GM18499 (cell line): ENCODE results near the gene FMN2.
"Not testable (repeated sequence)": the region's sequence is repeated elsewhere in the genome, so short reads cannot be mapped to it uniquely, and the experiment has no call there.

ENCODE experiments used
- ATAC-seq: cut with Tn5 transposase; IDR thresholded peaks from one replicate; pipeline ENCODE4 v1.9.1; 2021; ENCODE audit warnings: moderate number of reproducible peaks; ENCODE audit not compliant: insufficient read depth, unreplicated experiment

Gene FMN2

DNA sequence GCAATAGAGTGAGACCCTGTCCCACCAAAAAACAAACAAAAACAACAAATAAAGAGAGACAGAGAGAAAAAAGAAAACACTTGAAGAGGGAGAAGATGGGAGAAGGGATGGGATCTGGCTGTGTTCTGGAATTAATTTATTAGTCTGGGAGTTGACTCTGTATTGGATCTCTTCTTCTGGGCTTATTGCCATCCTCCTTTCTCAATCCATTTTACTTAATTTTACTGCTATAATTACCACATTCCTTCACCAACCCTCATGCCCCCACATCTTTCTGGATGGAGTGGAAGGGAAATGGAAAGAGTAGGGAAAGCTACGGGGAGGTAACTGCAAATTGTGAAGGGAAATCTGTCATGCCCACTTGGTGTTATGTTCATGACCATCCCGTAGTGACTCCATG lies 42.9 kb downstream of the FMN2 start:
- no peak for ATAC-seq

DNA sequence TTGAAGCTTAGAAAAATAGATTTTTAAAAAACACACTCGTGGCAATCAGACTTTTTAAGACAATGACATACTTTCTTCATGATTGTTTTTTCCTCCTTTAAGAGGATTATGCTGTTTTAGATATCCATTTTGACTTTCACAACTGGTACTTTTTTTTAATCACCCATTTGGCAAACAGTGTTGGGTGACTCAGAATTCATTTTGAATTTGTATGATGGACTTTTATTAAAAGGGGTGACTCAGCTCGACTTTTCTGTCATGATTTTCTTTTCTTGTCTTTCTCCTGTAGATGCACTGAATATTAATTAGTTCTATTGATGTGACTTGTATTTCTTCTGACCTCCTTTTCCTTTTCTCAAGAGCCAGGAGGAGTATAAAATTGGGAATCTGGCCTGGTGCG lies 44.7 kb downstream of the FMN2 start:
- no peak for ATAC-seq

DNA sequence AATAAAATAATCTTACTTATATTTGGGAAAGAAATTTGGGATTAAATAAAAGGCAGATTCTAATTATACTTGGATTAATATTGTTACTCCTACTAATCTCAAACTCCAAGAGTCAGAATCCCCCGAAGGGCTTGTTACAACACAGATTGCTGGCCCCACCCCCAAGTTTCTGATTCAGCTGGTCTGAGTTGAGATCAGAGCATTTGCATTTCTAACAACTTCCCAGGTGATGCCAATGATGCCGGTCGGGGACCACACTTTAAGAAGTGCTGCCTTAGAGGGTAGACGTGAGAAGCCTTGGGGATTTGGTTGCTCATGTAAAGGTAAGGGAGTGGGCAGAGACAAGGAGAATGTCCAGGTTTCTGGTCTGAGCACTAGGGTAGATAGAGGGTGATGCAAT lies 47.2 kb downstream of the FMN2 start:
- no peak for ATAC-seq

DNA sequence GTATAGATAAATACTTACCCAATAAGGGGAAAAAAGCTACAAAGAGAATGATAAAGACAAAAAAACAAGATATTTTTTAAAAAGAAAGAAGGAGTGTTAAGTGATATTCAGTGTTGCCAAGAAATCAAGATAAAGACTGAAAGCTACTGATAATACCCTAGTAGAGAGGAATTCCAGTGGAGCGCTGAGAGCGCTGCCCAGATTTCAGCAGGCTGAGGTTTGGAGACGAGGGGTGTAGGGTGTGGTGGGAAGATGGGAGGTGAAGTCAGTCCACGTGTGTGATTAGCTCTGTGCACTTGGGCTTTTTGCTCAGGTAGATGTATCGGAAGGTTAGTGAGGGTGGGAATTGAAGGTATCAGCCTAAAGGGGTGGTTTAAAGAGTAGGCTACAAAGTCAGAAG lies 47.8 kb downstream of the FMN2 start:
- no peak for ATAC-seq

DNA sequence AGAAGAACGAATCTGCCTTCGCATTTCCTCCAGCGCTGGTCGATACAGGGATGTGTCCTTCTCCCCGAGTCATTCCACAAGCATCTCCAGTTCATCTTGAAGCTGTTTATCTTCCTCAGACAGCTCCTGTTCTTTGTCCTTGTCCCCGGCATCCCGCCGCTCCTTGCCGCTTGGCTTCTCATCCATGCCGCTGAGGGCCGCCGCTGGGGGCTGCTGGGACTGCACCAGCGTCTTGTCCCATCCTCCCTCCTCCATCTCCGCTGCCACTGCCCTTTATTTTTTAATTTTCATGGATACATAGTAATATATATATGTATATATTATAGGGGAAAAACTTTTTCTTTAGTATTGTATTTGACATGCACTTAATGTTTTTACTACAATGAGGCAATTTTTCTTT lies 53.4 kb downstream of the FMN2 start:
- no peak for ATAC-seq

DNA sequence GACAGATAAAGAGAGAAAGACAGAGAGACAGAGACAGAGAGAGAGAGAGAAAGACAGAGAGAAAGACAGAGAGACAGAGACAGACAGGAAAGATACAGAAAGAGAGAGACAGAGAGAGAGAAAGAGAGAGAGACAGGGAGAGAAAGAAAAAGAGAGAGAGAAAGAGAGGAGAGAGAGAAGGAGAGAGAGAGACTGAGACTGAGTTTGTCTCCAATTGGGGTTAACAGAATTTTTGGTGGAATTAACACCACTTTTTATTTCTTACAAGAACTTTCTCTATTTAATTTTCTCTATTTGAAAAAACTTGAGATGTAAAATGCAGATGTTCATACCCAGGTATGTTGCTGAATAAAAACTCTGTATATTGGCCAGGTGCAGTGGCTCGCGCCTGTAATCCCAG lies 56.6 kb downstream of the FMN2 start:
- ATAC-seq = no peak

DNA sequence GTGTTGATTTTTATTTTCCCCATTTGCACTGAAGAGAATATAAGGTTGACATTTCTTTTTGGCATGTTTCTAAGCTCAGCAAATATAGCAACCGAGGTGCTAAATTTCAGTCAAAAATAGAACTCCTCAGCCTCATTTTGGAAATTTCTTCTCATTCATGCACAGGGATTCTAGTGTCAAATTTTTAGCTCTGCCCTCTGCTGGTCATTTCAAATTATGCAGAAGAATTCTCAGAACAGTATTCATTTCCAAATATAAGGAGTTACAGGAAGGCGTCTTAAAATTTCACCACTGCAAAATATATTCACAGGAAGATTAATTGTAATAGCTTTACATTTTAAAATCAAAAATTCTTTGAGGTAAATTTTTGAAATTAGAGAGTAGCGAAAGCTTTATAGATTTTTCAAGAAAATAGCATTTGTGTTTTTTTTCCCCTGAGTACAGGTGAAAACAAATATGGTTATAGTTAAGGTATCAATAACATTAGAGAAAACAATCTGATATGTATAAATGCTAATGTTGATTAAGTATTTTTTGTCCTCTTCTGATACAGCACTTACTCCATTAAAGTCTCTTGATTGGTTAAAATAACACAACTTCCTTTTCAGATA lies 57.9 kb downstream of the FMN2 start:
- peak; percentile 66 for ATAC-seq

DNA sequence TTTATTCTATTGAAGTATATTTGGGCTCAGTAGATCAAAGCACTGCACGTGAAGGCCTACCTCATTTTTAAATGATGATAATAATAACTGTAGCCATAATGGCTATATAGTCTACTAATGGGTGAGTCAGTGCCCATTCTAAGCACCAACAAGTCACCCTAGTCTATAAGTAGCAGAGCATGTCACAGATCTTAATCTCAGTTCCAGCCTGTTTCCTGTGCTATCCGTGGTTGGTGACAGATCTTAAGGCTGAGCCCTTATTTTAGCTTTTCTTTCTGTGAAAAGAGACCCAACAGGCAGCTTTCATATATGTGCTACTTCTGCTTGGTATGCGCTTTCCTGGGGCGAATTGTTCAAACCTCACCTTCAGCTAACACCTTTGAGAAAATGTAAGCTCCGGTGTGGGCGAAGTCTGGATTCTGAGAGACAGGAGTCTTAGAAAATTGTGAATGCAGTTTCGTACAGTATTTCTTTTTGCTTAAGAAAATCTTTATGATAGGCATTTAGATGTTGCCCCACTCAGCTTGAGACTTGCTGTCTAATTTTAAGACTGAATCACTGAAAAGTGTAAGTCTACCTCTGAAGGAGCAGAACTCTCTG lies 59.6 kb downstream of the FMN2 start:
- ATAC-seq = no peak

DNA sequence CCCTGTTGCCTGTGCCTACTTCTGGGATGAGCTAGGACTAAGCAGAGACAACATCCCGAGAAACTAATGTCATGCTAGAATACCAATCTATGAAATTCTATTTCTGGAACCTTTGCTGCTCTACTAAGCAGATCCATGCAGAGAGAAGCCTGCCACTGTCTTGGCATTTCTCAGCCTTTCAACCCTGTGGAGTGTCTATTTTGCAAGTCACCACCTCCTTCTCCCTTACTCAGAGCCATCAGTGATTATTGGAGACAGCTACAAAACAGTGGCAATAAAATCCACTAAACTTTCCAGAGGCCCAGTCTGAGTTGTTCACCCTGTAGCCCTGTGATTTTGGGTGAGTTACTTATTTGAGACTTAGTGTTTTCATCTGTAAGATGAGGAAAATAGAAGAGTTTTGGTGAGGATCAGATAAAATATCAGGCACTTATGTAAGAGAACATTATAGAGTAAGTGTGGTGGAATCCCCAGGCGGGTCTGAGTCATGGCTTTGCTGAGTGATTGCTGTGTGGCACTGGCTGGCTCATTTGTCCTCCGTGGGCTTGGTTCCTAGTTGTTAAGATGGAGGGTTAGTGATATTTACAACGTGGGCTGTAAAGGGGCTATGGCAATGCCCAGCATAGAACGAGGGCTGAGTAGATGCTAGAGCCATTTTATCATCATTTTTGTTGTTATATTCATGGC lies 61.1 kb downstream of the FMN2 start:
- no peak for ATAC-seq

DNA sequence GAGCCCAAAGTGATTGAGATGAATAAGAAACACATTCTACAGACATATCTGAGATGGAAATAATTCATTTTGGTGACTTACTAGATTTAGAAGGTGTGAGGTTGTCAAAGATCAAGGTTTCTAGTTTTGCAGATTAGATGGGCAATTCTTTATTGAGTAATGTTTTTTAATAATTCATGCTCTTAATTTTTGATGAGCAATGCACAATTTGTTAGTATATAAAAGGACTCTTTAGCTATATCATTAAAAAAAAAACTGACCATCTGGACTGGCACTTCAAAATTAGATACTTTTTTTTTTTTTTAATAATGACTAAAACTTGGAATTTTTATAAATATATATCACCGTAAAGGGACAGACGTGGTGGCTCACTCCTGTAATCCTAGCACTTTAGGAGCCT lies 63.9 kb downstream of the FMN2 start:
- no peak for ATAC-seq

DNA sequence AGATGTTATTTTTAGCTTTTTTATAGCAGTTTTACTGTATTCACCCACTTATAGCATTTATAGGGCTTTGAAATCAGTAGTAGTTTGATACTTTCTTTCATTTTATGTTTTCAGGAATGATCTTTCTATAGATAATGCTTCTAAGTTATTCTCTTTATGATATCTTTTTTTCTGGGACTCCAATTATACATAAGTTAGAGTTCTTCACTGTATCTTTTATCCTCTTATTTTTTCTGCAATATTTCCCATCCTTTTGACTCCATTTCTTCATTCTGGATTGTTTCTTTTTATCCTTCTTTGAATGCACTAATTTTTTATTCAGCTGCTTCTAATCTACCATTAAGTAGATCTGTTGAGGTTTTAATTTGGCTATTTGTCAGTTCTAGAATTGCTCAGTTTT lies 73.1 kb downstream of the FMN2 start:
- no peak for ATAC-seq

DNA sequence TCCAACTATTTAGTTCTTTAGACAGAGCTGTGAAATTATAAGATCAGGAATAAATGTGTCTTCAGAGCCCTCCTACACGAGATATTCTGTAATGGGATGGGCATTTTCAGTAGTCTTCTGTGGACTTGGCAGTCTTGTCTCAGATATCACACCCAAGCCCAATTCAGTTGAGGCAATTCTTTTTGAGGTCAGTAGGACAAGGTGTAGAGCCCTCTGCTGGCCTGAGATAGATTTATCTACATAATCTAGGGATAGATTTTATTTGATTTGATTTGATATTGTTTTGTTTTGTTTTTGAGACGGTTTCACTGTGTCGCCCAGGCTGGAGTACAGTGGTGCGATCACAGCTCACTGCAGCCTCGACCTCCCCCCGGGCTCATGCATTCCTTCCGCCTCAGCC lies 77.5 kb downstream of the FMN2 start:
- ATAC-seq = no peak

DNA sequence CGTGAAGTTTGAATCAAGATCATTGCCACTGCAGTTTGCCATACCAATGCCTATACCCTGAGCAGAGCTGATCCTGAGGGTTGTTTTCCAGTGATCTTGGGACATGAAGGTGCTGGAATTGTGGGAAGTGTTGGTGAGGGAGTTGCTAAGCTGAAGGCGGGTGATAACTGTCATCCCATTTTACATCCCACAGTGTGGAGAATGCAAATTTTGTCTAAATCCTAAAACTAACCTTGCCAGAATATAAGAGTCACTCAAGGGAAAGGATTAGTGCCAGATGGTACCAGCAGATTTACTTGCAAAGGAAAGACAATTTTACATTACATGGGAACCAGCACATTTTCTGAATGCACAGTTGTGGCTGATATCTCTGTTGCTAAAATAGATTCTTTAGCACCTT lies 78.6 kb downstream of the FMN2 start:
- ATAC-seq = no peak

DNA sequence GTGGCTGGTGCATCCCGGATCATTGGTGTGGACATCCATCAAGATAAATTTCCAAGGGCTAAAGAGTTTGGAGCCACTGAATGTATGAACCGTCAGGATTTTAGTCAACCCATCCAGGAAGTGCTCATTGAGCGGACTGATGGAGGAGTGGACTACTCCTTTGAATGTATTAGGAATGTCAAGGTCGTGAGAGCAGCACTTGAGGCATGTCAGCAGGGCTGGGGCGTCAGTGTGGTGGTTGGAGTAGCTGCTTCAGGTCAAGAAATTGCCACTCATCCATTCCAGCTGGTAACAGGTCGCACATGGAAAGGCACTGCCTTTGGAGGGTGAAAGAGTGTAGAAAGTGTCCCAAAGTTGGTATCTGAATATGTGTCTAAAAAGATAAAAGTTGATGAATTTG lies 79.1 kb downstream of the FMN2 start:
- ATAC-seq = no peak

DNA sequence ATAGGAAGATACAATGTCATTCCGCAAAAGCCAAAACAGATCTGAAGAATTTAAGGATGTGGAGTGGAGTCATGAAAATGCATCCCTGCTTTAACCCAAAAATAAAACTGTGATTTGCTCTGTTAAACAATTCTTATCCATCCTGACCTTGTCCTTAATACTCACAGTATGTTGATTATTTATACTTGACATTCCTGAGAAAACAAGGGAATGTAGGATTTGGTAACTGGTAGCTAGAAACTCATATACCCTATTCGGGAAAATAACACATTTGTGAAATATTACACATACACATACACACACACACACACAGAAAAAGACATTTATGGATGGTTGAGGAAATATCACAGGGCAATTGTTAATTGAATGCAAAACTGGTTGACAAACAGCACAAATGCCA lies 80.2 kb downstream of the FMN2 start:
- no peak for ATAC-seq

DNA sequence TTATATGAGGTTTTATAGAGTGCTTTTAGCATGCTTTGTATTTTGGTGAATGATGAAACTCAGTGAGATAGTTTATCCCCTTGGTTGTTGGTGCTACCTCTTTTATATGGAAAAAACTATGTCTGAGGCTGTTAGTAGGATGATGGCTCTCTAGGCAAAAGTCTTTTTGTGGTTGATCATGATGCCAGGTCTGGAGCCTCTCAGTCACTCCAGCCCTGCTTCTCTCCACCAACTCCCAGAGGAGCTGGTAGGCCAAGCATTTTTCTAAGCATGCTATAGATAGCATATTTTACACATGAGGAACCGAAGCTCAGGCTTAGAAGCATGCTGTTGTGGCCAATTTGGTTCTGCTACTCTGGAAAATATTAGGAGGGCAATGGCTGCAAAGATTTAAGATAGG lies 82.2 kb downstream of the FMN2 start:
- no peak for ATAC-seq

DNA sequence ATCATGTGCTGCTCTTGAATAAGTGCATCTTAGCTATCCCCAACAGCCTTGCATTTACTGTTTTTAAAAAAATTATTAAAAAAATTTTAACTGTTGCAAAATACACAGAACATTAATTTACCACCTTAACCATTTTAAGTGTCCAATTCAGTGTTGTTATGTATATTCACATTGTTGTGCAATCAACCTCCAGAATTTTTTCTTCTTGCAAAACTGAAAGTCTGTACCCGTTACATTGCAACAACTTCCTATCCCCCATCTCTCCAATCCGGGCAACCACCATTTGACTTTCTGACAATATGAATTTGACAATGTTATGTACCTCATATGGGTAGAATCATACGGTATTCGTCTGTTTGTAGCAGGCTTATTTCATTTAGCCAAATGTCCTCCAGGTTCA lies 83.1 kb downstream of the FMN2 start:
- ATAC-seq = no peak

DNA sequence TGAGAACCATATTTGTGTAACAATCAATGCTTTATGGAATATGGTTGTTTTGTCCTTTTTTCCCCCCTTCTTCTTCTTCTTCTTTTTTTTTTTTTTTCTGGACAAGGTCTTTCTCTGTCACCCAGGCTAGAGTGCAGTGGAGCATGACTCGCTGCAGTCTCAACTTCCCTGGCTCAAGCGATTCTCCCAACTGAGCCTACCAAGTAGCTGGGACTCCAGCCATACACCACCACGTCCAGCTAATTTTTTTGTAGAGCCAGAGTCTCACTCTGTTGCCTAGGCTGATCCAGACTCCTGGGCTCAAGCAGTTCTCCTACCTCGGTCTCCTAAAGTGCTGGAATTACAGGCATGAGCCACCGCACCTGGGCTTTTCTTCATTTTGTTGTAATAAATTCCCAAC lies 86.7 kb downstream of the FMN2 start:
- ATAC-seq = no peak

DNA sequence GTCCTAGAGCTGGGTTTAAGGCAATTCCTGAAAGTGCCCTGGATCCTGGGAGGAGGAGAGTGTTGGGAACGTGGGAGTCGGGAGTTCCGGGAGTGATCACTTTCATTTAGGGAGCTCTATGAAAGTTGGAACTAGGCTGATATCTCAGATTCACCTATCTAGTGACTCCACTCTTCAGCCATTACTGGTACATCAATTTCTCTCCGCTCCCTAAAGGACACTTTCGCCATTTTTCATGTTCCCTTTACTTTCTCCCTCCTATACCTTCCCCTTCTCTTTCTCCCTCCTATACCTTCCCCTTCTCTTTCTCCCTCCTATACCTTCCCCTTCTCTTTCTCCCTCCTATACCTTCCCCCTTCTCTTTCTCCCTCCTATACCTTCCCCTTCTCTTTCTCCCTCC lies 93.0 kb downstream of the FMN2 start:
- ATAC-seq = not testable (repeated sequence)

DNA sequence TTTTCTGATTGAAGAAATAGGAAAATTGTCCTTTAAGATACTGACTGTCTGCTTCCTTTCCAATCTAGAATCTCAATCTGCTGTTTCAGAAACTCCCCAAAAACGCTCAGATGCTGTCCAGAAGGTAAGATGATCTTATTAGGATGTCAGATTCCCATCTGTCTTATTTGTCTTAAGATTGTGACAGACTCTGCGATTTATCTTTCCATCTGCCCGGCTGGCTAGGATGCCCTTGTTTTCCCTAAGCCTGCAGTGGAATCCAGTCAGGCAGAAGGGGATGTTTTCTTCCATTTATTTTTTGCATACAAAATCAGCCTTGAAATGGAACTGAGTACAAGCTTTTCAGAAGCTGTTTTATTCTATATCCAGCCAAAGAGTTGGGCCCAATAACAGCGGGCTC lies 96.5 kb downstream of the FMN2 start:
- ATAC-seq = no peak

DNA sequence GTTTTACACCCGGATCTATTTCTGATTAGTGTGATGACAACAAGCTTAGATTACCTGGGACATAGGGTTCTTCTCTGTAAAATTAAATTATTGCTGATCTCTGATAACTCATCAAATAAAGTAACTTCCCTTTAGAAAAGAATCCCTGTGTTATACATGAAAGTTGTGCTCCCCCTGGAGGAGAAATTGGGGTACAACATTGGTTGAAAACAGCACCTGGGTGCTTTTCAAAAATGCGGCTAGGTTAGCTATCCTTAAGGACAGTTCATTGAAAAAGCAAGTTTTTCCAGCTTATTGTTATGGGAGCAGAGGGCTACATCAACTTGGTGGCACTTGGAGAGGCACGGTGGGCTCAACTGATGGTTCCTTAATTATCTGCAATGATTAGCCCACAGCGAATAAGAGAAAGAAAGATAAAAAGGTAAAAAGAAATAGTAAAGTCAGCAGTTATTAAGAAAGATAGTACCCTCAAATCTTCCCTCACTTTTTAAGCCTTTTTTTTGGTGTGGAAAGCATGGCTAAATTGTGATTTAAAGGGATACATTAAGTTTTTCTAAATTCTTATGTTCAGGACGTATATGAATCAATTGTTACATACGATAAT lies 97.8 kb downstream of the FMN2 start:
- peak; percentile 72 for ATAC-seq
